Breast epithelium (tissue), 3 donors: Measurements from ENCODE around the gene MLXIP.

Source experiments
- POLR2A ChIP-seq: fragments of 450-650 bp; IDR thresholded peaks from one replicate; pipeline ENCODE4 v1.6.1; 2016; ENCODE audit warnings: antibody characterized with exemption, mild to moderate bottlenecking, moderate library complexity
- POLR2AphosphoS5 ChIP-seq, 3 donors: sonication (generic); formaldehyde crosslinking; IDR thresholded peaks; one replicate each; pipeline ENCODE4 v1.6.1; 2017; ENCODE audit warnings: antibody characterized with exemption in 3 of 3
- TF ChIP-seq, protein P1 (sequence below), 3 donors: fragments of 450-650 bp; IDR thresholded peaks; one replicate each; pipeline ENCODE4 v1.5.1; 2016 to 2017; ENCODE audit warnings: antibody characterized with exemption in 3 of 3, mild to moderate bottlenecking in 3 of 3, moderate library complexity in 3 of 3

DNA sequence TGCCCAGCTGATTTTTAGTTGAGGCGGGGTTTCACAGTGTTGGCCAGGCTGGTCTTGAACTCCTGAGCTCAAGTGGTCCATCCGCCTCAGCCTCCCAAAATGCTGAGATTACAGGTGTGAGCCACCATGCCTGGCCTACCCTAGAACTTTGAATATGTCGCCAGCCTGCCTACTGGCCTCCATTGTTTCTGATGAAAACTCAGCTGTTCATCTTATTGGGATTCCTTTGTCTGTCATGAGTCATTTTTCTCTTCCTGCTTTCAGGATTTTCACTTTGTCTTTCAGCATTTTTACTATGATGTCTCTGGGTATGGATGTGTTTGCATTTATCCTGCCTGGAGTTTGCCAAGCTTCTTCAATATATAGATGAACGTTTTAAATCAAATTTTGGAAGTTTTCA, 116.8 kb downstream of the MLXIP start:
- TF ChIP-seq, protein P1, sequence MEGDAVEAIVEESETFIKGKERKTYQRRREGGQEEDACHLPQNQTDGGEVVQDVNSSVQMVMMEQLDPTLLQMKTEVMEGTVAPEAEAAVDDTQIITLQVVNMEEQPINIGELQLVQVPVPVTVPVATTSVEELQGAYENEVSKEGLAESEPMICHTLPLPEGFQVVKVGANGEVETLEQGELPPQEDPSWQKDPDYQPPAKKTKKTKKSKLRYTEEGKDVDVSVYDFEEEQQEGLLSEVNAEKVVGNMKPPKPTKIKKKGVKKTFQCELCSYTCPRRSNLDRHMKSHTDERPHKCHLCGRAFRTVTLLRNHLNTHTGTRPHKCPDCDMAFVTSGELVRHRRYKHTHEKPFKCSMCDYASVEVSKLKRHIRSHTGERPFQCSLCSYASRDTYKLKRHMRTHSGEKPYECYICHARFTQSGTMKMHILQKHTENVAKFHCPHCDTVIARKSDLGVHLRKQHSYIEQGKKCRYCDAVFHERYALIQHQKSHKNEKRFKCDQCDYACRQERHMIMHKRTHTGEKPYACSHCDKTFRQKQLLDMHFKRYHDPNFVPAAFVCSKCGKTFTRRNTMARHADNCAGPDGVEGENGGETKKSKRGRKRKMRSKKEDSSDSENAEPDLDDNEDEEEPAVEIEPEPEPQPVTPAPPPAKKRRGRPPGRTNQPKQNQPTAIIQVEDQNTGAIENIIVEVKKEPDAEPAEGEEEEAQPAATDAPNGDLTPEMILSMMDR (IDR thresholded peaks at IDR 0.05), result no peak
- TF ChIP-seq POLR2AphosphoS5 (IDR thresholded peaks at IDR 0.05), result no peak
- TF ChIP-seq POLR2A, result no peak
